ENCODE results near the gene CTRL.

Gene CTRL

GRCh38 chr16:67944690-67945391, 13.2 kb upstream of the CTRL start:
- no peaks in the 10 kb centered on the region for H3K9me3 ChIP-seq (ENCODE audit: severe bottlenecking)
- no peak overlapping the region for H3K27ac ChIP-seq (ENCODE audit: poor library complexity, severe bottlenecking)
- no peak overlapping the region for H3K4me3 ChIP-seq (ENCODE audit: severe bottlenecking)
- ATAC-seq (ENCODE audit: low read depth) (no peak), DNase-seq (ENCODE audit: low spot score) (no peak)
- TF ChIP-seq CTCF (IDR thresholded peaks at IDR 0.05; ENCODE audit: poor library complexity, severe bottlenecking): no peak
- peaks cover 84% of the 10 kb centered on the region for H3K36me3 ChIP-seq (ENCODE audit: low read depth)
- H3K27me3 ChIP-seq (ENCODE audit: insufficient read depth, poor library complexity, severe bottlenecking): no peaks in the 10 kb centered on the region
- no peaks in the 10 kb centered on the region for H3K4me1 ChIP-seq (ENCODE audit: insufficient read depth, poor library complexity, severe bottlenecking)

GRCh38 chr16:67943619-67944504, 12.2 kb upstream of the CTRL start, which contains the start of gene LCAT:
Gene LCAT, minus strand, starts transcription at chr16:67944120. Its CDS starts 19 bp downstream, at chr16:67944101.
- Histone ChIP-seq H3K4me3 (ENCODE audit: severe bottlenecking) (no peak within 1 kb of the TSS), H3K9me3 (ENCODE audit: severe bottlenecking) (no peaks in the 10 kb centered on the region), H3K36me3 (ENCODE audit: low read depth) (peaks cover 74% of the 10 kb centered on the region), H3K4me1 (ENCODE audit: insufficient read depth, poor library complexity, severe bottlenecking) (no peaks in the 10 kb centered on the region), H3K27ac (ENCODE audit: poor library complexity, severe bottlenecking) (no peak within 1 kb of the TSS), H3K27me3 (ENCODE audit: insufficient read depth, poor library complexity, severe bottlenecking) (no peaks in the 10 kb centered on the region)
- DNase-seq (ENCODE audit: low spot score) (no peak), ATAC-seq (ENCODE audit: low read depth) (no peak)
- TF ChIP-seq CTCF (IDR thresholded peaks at IDR 0.05; ENCODE audit: poor library complexity, severe bottlenecking): no peak

GRCh38 chr16:67943256-67943618, 11.6 kb upstream of the CTRL start:
- no peaks in the 10 kb centered on the region for H3K4me1 ChIP-seq (ENCODE audit: insufficient read depth, poor library complexity, severe bottlenecking)
- no peak overlapping the region for H3K4me3 ChIP-seq (ENCODE audit: severe bottlenecking)
- H3K27me3 ChIP-seq (ENCODE audit: insufficient read depth, poor library complexity, severe bottlenecking): no peaks in the 10 kb centered on the region
- H3K9me3 ChIP-seq (ENCODE audit: severe bottlenecking): no peaks in the 10 kb centered on the region
- no peak for DNase-seq (ENCODE audit: low spot score)
- H3K36me3 ChIP-seq (ENCODE audit: low read depth): peaks cover 68% of the 10 kb centered on the region
- ATAC-seq (ENCODE audit: low read depth): no peak
- H3K27ac ChIP-seq (ENCODE audit: poor library complexity, severe bottlenecking): no peak overlapping the region
- no peak for TF ChIP-seq CTCF (IDR thresholded peaks at IDR 0.05; ENCODE audit: poor library complexity, severe bottlenecking)

GRCh38 chr16:67942510-67943255, 11.0 kb upstream of the CTRL start:
- ATAC-seq (ENCODE audit: low read depth) (peak; percentile 1; the same call in 2 of the 3 replicates), DNase-seq (ENCODE audit: low spot score) (no peak)
- H3K9me3 ChIP-seq (ENCODE audit: severe bottlenecking): no peaks in the 10 kb centered on the region
- no peak overlapping the region for H3K4me3 ChIP-seq (ENCODE audit: severe bottlenecking)
- H3K27me3 ChIP-seq (ENCODE audit: insufficient read depth, poor library complexity, severe bottlenecking): no peaks in the 10 kb centered on the region
- H3K27ac ChIP-seq (ENCODE audit: poor library complexity, severe bottlenecking): no peak overlapping the region
- peaks cover 63% of the 10 kb centered on the region for H3K36me3 ChIP-seq (ENCODE audit: low read depth)
- no peak for TF ChIP-seq CTCF (IDR thresholded peaks at IDR 0.05; ENCODE audit: poor library complexity, severe bottlenecking)
- no peaks in the 10 kb centered on the region for H3K4me1 ChIP-seq (ENCODE audit: insufficient read depth, poor library complexity, severe bottlenecking)
